GM12864 (cell line): Measurements from ENCODE around the gene RAB40C.
A peak's percentile ranks its signal among the peaks of the same experiment; 100 is the strongest.

Experiments
- DNase-seq: peaks from one replicate; pipeline ENCODE4 v3.0.0-alpha.2; 2011; ENCODE audit warnings: low read depth
- H3K4me3 ChIP-seq: 2 replicates; pipeline ENCODE4 v1.5.1; 2011; ENCODE audit warnings: mild to moderate bottlenecking, low read depth, low read length, control low read depth
- TF ChIP-seq, protein P1 (sequence below): IDR thresholded peaks from 2 replicates; pipeline ENCODE4 v1.5.1; 2011; ENCODE audit warnings: low read depth, mild to moderate bottlenecking, moderate library complexity, low read length, control low read depth, inconsistent platforms; ENCODE audit errors: missing control alignments

Gene RAB40C

DNA sequence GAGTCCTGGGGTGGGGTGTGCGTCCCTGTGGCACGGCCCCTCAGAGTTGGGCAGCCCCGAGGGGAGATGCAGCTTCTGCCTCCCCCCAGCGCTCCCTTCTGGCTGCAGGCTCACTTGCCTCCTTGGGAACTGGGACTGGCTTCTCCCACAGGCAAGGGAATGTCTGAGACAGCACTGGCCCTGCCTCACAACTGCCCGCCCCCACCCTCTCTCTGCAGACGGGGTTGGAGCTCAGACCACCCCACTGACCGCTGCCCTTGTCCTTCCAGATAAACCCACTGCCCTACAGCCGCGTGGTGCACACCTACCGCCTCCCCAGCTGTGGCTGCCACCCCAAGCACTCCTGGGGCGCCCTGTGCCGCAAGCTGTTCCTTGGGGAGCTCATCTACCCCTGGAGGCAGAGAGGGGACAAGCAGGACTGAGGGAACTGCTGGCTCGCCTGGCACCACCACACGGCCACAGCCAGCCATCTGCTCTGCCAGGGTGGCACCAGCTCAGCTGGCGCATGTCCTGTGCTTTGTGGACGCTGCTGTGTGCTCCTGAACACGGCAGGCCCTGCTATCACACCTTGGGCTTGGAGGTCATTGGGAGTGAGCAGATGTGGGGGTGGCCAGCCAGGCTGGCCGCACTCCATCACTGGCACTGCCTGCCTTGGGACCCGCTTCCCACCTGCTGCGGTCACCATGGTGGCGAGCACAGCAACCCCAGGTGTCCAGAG lies 7.1 kb upstream of the RAB40C start:
- no peak for DNase-seq
- no peak overlapping the region for H3K4me3 ChIP-seq

DNA sequence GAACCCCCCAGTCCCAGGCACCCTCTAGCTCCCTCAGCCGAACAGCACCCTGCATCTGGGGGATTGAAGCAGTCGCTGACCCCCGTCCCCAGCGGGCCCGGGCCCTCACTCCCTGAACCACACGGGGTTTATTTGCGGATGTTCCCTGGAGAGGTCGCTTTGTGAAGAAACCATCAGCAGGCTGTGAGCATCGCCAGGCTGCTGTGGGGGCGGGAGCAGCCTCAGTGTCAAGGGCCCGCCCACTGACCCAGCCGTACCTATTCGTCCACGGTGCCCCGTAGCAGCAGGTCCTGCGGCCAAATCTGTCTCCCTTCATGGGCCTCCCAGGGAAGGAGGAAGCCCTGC lies 6.4 kb upstream of the RAB40C start:
- DNase-seq = no peak
- TF ChIP-seq, protein P1, sequence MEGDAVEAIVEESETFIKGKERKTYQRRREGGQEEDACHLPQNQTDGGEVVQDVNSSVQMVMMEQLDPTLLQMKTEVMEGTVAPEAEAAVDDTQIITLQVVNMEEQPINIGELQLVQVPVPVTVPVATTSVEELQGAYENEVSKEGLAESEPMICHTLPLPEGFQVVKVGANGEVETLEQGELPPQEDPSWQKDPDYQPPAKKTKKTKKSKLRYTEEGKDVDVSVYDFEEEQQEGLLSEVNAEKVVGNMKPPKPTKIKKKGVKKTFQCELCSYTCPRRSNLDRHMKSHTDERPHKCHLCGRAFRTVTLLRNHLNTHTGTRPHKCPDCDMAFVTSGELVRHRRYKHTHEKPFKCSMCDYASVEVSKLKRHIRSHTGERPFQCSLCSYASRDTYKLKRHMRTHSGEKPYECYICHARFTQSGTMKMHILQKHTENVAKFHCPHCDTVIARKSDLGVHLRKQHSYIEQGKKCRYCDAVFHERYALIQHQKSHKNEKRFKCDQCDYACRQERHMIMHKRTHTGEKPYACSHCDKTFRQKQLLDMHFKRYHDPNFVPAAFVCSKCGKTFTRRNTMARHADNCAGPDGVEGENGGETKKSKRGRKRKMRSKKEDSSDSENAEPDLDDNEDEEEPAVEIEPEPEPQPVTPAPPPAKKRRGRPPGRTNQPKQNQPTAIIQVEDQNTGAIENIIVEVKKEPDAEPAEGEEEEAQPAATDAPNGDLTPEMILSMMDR = no peak
- H3K4me3 ChIP-seq = no peak overlapping the region

More for the DNA sequence above, 7.1 kb upstream of the RAB40C start:
- TF ChIP-seq, protein P1 = no peak

DNA sequence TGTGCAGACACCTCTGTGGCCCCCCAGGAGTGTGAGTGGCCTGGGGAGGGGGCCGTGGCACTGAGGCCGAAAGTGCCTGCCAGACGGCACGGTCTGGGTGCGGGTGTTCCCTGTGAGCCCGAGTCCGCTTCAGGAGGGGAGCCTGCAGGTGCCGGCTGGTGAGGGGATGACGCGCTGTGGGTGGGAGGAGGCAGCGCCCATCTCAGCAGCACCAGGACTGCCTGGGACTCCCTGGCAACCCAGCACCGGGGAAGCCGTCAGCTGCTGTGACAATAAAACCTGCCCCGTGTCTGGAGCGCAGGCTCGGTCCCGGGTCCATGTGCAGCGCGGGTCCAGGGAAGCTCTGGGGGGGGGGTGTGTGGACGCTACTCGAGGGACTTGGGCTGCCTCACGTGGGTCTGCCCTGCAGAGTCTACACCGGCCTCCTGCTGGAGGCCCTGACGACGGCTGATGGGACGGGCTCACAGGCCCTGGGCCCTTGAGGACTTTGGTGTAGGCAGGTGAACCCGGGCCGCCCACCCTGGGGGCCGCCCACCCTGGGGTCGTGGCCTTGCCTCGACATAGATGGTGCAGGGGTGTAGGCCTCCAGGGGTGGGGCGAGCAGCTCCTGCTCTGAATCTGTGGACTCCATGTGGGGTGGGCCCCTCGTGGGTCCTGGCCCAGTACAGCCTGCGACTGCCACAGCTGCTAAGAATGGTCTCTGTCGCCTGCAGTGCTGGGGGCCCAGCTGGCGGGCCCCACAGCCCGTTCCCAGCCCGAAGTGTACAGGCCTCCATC lies 5.9 kb upstream of the RAB40C start:
- no peak overlapping the region for H3K4me3 ChIP-seq
- no peak for DNase-seq
- TF ChIP-seq, protein P1 = no peak

DNA sequence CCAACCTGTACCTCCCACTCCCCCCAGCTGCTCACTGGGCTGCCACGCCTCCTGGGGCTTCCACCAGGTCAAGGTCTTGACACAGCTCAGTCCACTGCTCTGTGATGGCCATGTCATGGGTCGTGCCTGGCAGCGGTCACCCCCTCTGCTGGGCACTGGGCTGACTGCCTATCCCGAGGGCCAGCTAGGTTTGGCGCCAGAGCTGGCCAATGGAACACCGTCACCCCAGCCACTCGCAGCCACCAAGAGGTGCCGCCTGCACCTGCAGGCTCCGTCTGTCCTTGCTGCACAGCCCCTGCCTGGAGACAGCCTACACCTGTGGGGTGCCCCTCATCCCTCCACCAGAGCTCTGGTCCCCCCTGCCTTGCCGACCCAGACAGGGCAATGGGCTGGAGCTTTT lies 4.5 kb upstream of the RAB40C start:
- H3K4me3 ChIP-seq = no peak overlapping the region
- no peak for DNase-seq
- TF ChIP-seq, protein P1 = no peak

DNA sequence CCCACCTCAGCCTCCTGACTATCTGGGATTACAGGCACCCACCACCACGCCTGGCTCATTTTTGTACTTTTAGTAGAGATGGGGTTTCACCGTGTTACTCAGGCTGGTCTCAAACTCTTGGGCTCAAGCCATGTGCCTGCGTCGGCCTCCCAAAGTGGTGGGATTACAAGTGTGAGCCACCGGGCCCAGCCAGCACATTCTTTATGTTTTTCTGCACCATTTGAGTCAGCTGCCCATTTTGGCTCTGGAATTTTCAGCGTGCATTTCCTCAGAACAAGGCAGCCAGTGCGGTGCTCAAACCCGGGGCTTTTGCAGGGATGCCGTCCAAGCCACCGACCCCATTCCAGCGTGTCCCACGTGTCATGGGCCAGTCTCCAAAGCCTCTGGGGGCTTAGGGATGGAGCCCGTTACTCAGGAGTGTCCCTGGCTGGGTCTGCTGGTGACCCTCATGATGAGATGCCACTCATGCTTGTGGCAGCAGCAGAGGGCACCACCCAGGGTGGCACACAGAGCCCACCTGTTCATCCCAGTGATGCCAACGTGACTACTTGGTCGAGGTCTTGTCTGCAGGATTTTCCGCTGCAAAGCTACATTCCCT lies 3.7 kb upstream of the RAB40C start:
- no peak for DNase-seq
- TF ChIP-seq, protein P1 = no peak
- H3K4me3 ChIP-seq = no peak overlapping the region

DNA sequence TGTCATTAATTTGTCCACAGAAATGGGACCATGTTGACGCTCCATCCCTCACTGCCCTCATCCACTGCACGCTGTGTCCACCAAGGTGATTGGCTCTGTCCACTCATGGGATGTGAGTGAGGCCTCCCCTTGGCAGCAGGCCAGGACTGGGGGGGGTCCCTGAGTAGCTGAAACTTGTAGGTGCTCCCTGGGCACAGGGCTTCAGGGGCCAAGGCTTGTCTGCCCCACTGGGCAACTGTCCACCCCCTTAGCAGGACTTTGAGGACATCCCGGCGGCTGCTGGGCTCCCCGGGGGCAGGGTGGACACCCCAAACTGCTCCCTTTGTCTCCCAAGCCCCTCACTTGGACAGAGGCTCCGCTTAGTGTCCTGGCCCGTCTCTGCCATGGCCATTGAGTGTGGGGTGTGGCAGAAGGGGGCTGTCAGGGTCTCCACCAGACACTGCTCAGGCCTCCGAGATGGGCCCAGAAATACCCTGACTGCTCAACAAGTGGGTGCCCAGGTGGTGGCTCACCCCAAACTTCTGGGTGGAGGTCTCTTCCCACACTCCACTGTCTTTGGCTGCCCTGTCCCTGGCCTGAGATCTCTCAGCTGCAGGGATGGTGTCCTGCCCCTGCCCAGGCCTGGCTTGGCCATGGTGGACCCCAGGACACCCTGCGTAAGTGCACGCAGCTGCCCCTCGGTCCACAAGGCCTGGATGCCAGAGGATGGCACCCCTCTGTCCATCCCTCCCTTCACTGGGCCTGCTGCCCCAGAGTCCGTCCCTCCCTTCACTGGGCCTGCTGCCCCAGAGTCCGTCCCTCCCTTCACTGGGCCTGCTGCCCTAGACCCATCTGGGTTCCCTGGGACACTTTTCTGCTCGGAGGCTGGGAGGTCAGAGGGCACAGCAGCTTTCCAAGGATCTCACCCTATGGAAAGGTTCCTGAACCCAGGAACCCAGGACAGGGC lies 2.9 kb upstream of the RAB40C start:
- TF ChIP-seq, protein P1 = no peak
- H3K4me3 ChIP-seq = peak overlapping the region; percentile 82
- no peak for DNase-seq
